Measurements from ENCODE around the gene SMIM1. TPM values are rescaled to one million over a fixed set of nuclear protein-coding genes. Genes with fewer than 3 reads are reported as not detected.
A peak's percentile ranks its signal among the peaks of the same experiment; 100 is the strongest.

SMIM1 gene
- polyA plus RNA-seq, 3 donors: 1.1 to 2.7 (median 1.4) TPM

DNA sequence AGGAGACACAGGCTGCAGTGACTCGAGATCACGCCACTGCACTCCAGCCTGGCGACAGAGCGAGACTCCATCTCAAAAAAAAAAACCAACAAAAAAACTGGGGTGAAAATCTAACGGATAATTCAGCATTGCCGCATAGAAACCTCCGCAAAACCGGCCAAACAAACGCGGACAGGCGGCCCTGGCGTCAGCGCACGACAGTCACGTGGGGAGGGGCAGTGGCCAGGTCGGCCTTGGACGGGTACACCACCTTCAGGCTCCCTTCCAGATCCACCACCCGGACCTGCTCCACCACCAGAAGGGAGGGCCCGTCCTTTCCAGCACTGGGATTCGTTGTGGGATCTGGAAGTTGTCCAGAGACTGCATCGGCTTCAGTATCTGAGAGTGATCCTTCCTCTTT lies 8.4 kb downstream of the SMIM1 start:
- H4K20me1 ChIP-seq (ENCODE audit: insufficient read depth, low read length): peaks cover 7% of the 10 kb centered on the region
- H3K27ac Mint-ChIP-seq: peak overlapping the region in 1 of 7 donors; percentile 15

DNA sequence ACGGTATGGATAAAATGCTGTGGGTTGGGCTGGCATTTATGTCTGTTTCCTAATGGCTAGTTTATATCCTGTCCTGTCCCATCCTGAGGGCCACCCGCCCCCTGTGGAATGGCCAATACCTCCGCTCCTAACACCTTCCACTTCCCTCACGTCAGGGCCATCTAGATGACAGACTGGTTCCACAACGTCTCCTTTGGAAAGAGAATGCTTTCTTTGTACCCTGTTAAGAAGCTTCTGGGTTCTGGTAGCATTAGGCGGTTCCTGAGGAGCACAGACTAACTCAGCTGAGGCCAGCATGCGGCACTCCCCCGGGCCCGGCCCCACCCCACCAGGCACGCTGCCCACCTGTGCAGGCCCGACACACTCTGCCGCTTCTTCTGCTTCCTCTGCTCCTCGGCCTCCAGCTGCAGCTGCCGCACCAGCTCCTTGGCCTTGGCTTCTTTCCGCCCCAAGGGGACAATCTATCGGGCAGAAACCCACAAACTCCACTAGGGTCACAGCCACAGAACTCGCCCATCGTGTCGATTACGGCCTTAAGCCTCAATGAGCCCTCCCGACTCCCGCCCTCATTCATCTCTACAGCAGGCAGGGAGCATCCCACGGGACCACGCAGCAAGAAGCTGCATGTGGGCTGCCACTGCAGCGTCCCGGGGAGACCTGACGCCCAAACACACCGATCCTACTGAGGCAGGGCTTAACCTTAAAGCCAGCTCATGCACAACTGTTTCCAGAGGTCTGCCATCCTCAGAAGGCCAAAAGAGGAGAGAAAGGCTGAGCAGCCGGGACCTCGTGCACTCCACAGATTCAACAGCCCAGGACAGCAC lies 11.3 kb downstream of the SMIM1 start:
- Histone ChIP-seq H3K9ac (ENCODE audit: insufficient read depth, low read length, poor library complexity, severe bottlenecking) (no peak overlapping the region), H2AFZ (ENCODE audit: insufficient read depth, low read depth, low read length, poor library complexity, severe bottlenecking) (no peak overlapping the region), H3K9me3 (replicated peaks in 1 of 2; ENCODE audit: control insufficient read depth in 1 of 2, insufficient read depth in 1 of 2, low read length in 2 of 2) (no peaks in the 10 kb centered on the region), H3K36me3 (replicated peaks in 1 of 2; ENCODE audit: control insufficient read depth in 1 of 2, insufficient read depth in 2 of 2, low read length in 2 of 2) (peaks cover 90 to 96% of the 10 kb centered on the region in 2 donors), H4K20me1 (ENCODE audit: insufficient read depth, low read length) (peaks cover 35% of the 10 kb centered on the region), H3K4me2 (replicated peaks; ENCODE audit: extremely low read depth, low read length, poor library complexity, severe bottlenecking) (no peak overlapping the region), H3K4me3 (replicated peaks in 1 of 3; ENCODE audit: low read depth in 2 of 3, low read length in 3 of 3) (no peak overlapping the region), H3K79me2 (ENCODE audit: insufficient read depth, low read length) (peaks cover 16% of the 10 kb centered on the region), H3K4me1 (ENCODE audit: control insufficient read depth in 1 of 2, insufficient read depth in 2 of 2, low read length in 2 of 2) (no peaks in the 10 kb centered on the region), H3K27ac (ENCODE audit: low read depth in 1 of 2, low read length in 2 of 2) (no peak overlapping the region), H3K27me3 (ENCODE audit: control insufficient read depth in 2 of 2, insufficient read depth in 2 of 2, low read length in 2 of 2) (no peaks in the 10 kb centered on the region)
- intact Hi-C loops (cut with micrococcal nuclease): no loop called here
- no peak for DNase-seq
- peaks cover 4% of the 10 kb centered on the region for H3K4me1 Mint-ChIP-seq
- H3K9me3 Mint-ChIP-seq: no peaks in the 10 kb centered on the region
- no peak overlapping the region for H3K27ac Mint-ChIP-seq
- peaks cover 0 to 1% (median 1%) of the 10 kb centered on the region in 3 donors for H3K27me3 Mint-ChIP-seq (ENCODE audit: low read depth in 3 of 3)
- H3K36me3 Mint-ChIP-seq: peaks cover 84 to 97% of the 10 kb centered on the region in 2 donors
- 96% methylated on average over 26 of the region's 30 CpGs for WGBS (ENCODE audit: insufficient coverage)
- TF ChIP-seq, protein P1, sequence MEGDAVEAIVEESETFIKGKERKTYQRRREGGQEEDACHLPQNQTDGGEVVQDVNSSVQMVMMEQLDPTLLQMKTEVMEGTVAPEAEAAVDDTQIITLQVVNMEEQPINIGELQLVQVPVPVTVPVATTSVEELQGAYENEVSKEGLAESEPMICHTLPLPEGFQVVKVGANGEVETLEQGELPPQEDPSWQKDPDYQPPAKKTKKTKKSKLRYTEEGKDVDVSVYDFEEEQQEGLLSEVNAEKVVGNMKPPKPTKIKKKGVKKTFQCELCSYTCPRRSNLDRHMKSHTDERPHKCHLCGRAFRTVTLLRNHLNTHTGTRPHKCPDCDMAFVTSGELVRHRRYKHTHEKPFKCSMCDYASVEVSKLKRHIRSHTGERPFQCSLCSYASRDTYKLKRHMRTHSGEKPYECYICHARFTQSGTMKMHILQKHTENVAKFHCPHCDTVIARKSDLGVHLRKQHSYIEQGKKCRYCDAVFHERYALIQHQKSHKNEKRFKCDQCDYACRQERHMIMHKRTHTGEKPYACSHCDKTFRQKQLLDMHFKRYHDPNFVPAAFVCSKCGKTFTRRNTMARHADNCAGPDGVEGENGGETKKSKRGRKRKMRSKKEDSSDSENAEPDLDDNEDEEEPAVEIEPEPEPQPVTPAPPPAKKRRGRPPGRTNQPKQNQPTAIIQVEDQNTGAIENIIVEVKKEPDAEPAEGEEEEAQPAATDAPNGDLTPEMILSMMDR (IDR thresholded peaks at IDR 0.05): no peak
- no peak overlapping the region for H3K4me3 Mint-ChIP-seq

More for the DNA sequence above, 8.4 kb downstream of the SMIM1 start:
- H3K27me3 ChIP-seq (ENCODE audit: control insufficient read depth in 2 of 2, insufficient read depth in 2 of 2, low read length in 2 of 2): no peaks in the 10 kb centered on the region
- no peak overlapping the region for H3K4me3 Mint-ChIP-seq
- peaks cover 65 to 76% of the 10 kb centered on the region in 2 donors for H3K36me3 Mint-ChIP-seq
- H3K9me3 ChIP-seq (replicated peaks in 1 of 2; ENCODE audit: control insufficient read depth in 1 of 2, insufficient read depth in 1 of 2, low read length in 2 of 2): no peaks in the 10 kb centered on the region
- TF ChIP-seq, protein P1 (IDR thresholded peaks at IDR 0.05): no peak
- no peak overlapping the region for H3K4me3 ChIP-seq (replicated peaks in 1 of 3; ENCODE audit: low read depth in 2 of 3, low read length in 3 of 3)
- H2AFZ ChIP-seq (ENCODE audit: insufficient read depth, low read depth, low read length, poor library complexity, severe bottlenecking): no peak overlapping the region
- no peak for DNase-seq
- peaks cover 1% of the 10 kb centered on the region for H3K4me1 Mint-ChIP-seq
- H3K27me3 Mint-ChIP-seq (ENCODE audit: low read depth in 3 of 3): peaks cover 0 to 1% (median 1%) of the 10 kb centered on the region in 3 donors
- H3K4me2 ChIP-seq (replicated peaks; ENCODE audit: extremely low read depth, low read length, poor library complexity, severe bottlenecking): no peak overlapping the region
- peaks cover 73% of the 10 kb centered on the region in 2 donors for H3K36me3 ChIP-seq (replicated peaks in 1 of 2; ENCODE audit: control insufficient read depth in 1 of 2, insufficient read depth in 2 of 2, low read length in 2 of 2)
- H3K27ac ChIP-seq (ENCODE audit: low read depth in 1 of 2, low read length in 2 of 2): no peak overlapping the region
- H3K9ac ChIP-seq (ENCODE audit: insufficient read depth, low read length, poor library complexity, severe bottlenecking): no peak overlapping the region
- H3K79me2 ChIP-seq (ENCODE audit: insufficient read depth, low read length): no peaks in the 10 kb centered on the region
- H3K4me1 ChIP-seq (ENCODE audit: control insufficient read depth in 1 of 2, insufficient read depth in 2 of 2, low read length in 2 of 2): peaks cover 1 to 3% of the 10 kb centered on the region in 2 donors
- H3K9me3 Mint-ChIP-seq: no peaks in the 10 kb centered on the region
- intact Hi-C loops (cut with micrococcal nuclease): no loop called here
- 97% methylated on average over 15 of the region's 21 CpGs for WGBS (ENCODE audit: insufficient coverage)
